Measurements from ENCODE around the gene MRM2. TPM values are rescaled to one million over a fixed set of nuclear protein-coding genes. Genes with fewer than 3 reads are reported as not detected.

The MRM2 gene
- total RNA-seq, 4 donors from 2014 or later = 2.1 to 29.4 (median 12.8) TPM

GRCh38 chr7:2259480-2259879 is 17.5 kb upstream of the MRM2 start:
- Histone ChIP-seq H3K4me1 (no peaks in the 10 kb centered on the region), H3K36me3 (no peaks in the 10 kb centered on the region), H3K27ac (no peak overlapping the region), H3K4me3 (no peak overlapping the region), H3K27me3 (no peaks in the 10 kb centered on the region), H3K9me3 (no peaks in the 10 kb centered on the region)
- intact Hi-C loops (cut with DNase I; ENCODE audit: low total_unique reads) = no loop called here
- no peak for DNase-seq
- no peak for TF ChIP-seq POLR2A (IDR thresholded peaks at IDR 0.05)
- no peak for TF ChIP-seq CTCF (IDR thresholded peaks at IDR 0.05)

GRCh38 chr7:2258661-2259365 is 16.8 kb upstream of the MRM2 start:
- no peak for TF ChIP-seq CTCF (IDR thresholded peaks at IDR 0.05)
- TF ChIP-seq POLR2A (IDR thresholded peaks at IDR 0.05) = no peak
- no peak overlapping the region for H3K27ac ChIP-seq
- intact Hi-C loops (cut with DNase I; ENCODE audit: low total_unique reads) = no loop called here
- DNase-seq = no peak
- no peaks in the 10 kb centered on the region for H3K9me3 ChIP-seq
- H3K36me3 ChIP-seq = no peaks in the 10 kb centered on the region
- no peaks in the 10 kb centered on the region for H3K27me3 ChIP-seq
- H3K4me1 ChIP-seq = no peaks in the 10 kb centered on the region
- H3K4me3 ChIP-seq = no peak overlapping the region

DNA sequence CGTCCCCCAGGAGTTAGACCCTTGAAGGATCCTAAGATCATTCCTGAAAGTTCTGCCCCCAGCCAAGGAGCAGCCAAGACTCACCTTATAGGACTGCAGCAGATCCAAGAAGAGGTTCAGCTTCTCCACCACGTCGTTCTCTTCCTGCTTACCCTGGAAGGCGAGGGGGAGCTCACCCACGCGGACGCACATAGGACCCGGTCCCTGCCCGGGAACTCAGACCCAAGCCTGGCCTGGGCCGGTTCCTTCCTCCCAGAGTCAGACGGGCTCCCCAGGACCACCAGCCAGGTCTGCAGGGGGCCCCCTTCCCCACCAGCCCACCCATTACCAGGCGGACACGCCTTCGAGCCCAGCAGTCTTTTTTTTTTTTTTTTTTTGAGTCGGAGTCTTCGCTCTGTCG is 15.6 kb upstream of the MRM2 start:
- no peaks in the 10 kb centered on the region for H3K9me3 ChIP-seq
- no peaks in the 10 kb centered on the region for H3K27me3 ChIP-seq
- H3K27ac ChIP-seq = no peak overlapping the region
- no peak for TF ChIP-seq POLR2A (IDR thresholded peaks at IDR 0.05)
- TF ChIP-seq CTCF (IDR thresholded peaks at IDR 0.05) = no peak
- no peak for DNase-seq
- no peak overlapping the region for H3K4me3 ChIP-seq
- no peaks in the 10 kb centered on the region for H3K4me1 ChIP-seq
- intact Hi-C loops (cut with DNase I; ENCODE audit: low total_unique reads) = no loop called here
- no peaks in the 10 kb centered on the region for H3K36me3 ChIP-seq

DNA sequence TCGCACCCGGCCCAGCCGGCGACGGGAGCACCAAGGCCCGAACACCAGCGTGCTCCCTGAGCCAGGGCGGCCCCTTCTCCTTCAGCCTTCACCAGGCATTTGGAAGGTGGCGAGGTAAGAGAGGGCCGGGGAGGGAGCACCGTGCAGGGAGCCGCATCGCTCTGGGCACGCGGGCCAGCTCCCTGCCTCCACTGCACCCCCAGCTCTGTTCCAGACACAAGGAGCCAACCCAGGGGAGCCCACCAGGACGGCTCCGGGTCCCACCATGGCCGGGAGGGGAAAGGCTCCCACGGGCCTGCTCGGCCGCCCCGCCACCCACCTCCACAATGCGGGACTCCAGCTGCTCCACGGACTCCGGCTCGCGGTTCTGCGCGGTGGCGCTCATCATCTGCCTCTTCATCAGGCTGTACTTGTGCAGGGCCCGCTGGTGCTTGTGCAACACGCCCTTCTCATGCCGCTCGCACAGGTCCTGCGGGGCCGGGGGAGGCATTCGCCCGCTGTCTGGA is 15.1 kb upstream of the MRM2 start:
- Histone ChIP-seq H3K36me3 (no peaks in the 10 kb centered on the region), H3K9me3 (no peaks in the 10 kb centered on the region), H3K4me3 (no peak overlapping the region), H3K4me1 (no peaks in the 10 kb centered on the region), H3K27me3 (no peaks in the 10 kb centered on the region), H3K27ac (no peak overlapping the region)
- TF ChIP-seq CTCF (IDR thresholded peaks at IDR 0.05) = no peak
- TF ChIP-seq POLR2A (IDR thresholded peaks at IDR 0.05) = no peak
- no peak for DNase-seq
- intact Hi-C loops (cut with DNase I; ENCODE audit: low total_unique reads) = no loop called here

GRCh38 chr7:2256306-2257045 is 14.5 kb upstream of the MRM2 start:
- Histone ChIP-seq H3K4me1 (no peaks in the 10 kb centered on the region), H3K36me3 (no peaks in the 10 kb centered on the region), H3K27ac (no peak overlapping the region), H3K27me3 (no peaks in the 10 kb centered on the region), H3K4me3 (no peak overlapping the region), H3K9me3 (no peaks in the 10 kb centered on the region)
- TF ChIP-seq POLR2A (IDR thresholded peaks at IDR 0.05) (no peak), CTCF (IDR thresholded peaks at IDR 0.05) (no peak)
- intact Hi-C loops (cut with DNase I; ENCODE audit: low total_unique reads) = no loop called here
- DNase-seq = no peak

All from uterus (tissue), 4 donors.